Pulmonary artery endothelial cell (primary cell): ENCODE measurements around the gene GCDH. TPM values are rescaled to one million over a fixed set of nuclear protein-coding genes. Genes with fewer than 3 reads are reported as not detected.

Source experiments
- DNase-seq: peaks from one replicate; pipeline ENCODE4 v3.0.0-alpha.2; 2011; ENCODE audit warnings: low read depth, low spot score
- total RNA-seq: library from RNA; depleted of rRNA; stranded (reverse); fragments of >200 nt; gene quantifications from 2 replicates; pipeline ENCODE4 v1.2.3, GENCODE V29; 2014

Gene GCDH
- total RNA-seq, 1 donor from 2014 or later: 25.3 TPM

- DNase-seq: no peak
These were observed 49.0 kb downstream of the GCDH start for GRCh38 chr19:12939975-12940423.

- DNase-seq: no peak
These were observed 49.9 kb downstream of the GCDH start for GRCh38 chr19:12940897-12941296.

GRCh38 chr19:12943437-12944044 lies 52.6 kb downstream of the GCDH start:
- DNase-seq: no peak

GRCh38 chr19:12944104-12944674 lies 53.2 kb downstream of the GCDH start:
- DNase-seq: no peak

- peak; percentile 88 for DNase-seq
These were observed 54.6 kb downstream of the GCDH start, which contains the start of gene RAD23A for GRCh38 chr19:12945479-12946091. Gene RAD23A (plus strand): TSS chr19:12945862. CDS start chr19:12945949, 87 bp downstream.

- DNase-seq: no peak
These were observed 55.2 kb downstream of the GCDH start for GRCh38 chr19:12946092-12946721.

- DNase-seq: no peak
These were observed 56.0 kb downstream of the GCDH start for GRCh38 chr19:12946731-12947496.

- DNase-seq: no peak
These were observed 57.0 kb downstream of the GCDH start for GRCh38 chr19:12947702-12948611.

- DNase-seq: no peak
These were observed 57.8 kb downstream of the GCDH start for GRCh38 chr19:12948612-12949362.

Other genes with a start within 250 kb of the GCDH start
- gene MAN2B1, start 224.4 kb upstream of the GCDH start, total RNA-seq: 27.1 and 41.5 TPM in 2 replicates
- 7.5 and 10.9 TPM in 2 replicates for gene WDR83, start 224.4 kb upstream of the GCDH start, total RNA-seq
- gene DHPS, start 209.3 kb upstream of the GCDH start, total RNA-seq: 58.6 and 60.9 TPM in 2 replicates
- gene GNG14, start 203.2 kb upstream of the GCDH start, total RNA-seq: not detected in 2 replicates
- 8.4 and 14.8 TPM in 2 replicates for gene FBXW9, start 194.5 kb upstream of the GCDH start, total RNA-seq
- gene TNPO2, start 167.2 kb upstream of the GCDH start, total RNA-seq: 23.9 and 31.4 TPM in 2 replicates
- gene TRIR, start 156.5 kb upstream of the GCDH start, total RNA-seq: 161 and 169 TPM in 2 replicates
- 113 and 115 TPM in 2 replicates for gene GET3, start 153.7 kb upstream of the GCDH start, total RNA-seq
- not detected in 2 replicates for gene BEST2, start 139.4 kb upstream of the GCDH start, total RNA-seq
- 11.4 and 11.5 TPM in 2 replicates for gene HOOK2, start 115.6 kb upstream of the GCDH start, total RNA-seq
- 33.4 and 41.1 TPM in 2 replicates for gene JUNB, start 99.7 kb upstream of the GCDH start, total RNA-seq
- gene PRDX2, start 89.4 kb upstream of the GCDH start, total RNA-seq: 186 and 250 TPM in 2 replicates
- gene THSD8, start 89.1 kb upstream of the GCDH start, total RNA-seq: 0.13 TPM in 1 of 2 replicates, not detected in the other
- gene RNASEH2A, start 84.6 kb upstream of the GCDH start, total RNA-seq: 34.7 and 50.5 TPM in 2 replicates
- not detected in 2 replicates for gene RTBDN, start 56.6 kb upstream of the GCDH start, total RNA-seq
- gene MAST1, start 52.6 kb upstream of the GCDH start, total RNA-seq: 0.18 and 0.59 TPM in 2 replicates
- 18.4 and 24.6 TPM in 2 replicates for gene DNASE2, start 9.7 kb upstream of the GCDH start, total RNA-seq
- not detected in 2 replicates for gene KLF1, start 4.0 kb upstream of the GCDH start, total RNA-seq
- 0.11 and 0.20 TPM in 2 replicates for gene SYCE2, start 28.1 kb downstream of the GCDH start, total RNA-seq
- 56.4 and 85.4 TPM in 2 replicates for gene FARSA, start 42.6 kb downstream of the GCDH start, total RNA-seq
- 1,409 and 2,169 TPM in 2 replicates for gene CALR, start 47.4 kb downstream of the GCDH start, total RNA-seq
- 81.2 and 84.6 TPM in 2 replicates for gene RAD23A, start 54.7 kb downstream of the GCDH start, total RNA-seq
- gene GADD45GIP1, start 66.1 kb downstream of the GCDH start, total RNA-seq: 27.3 and 33.3 TPM in 2 replicates
- 0.07 TPM in 1 of 2 replicates, not detected in the other for gene DAND5, start 78.4 kb downstream of the GCDH start, total RNA-seq
- gene NFIX, start 104.3 kb downstream of the GCDH start, total RNA-seq: 23.3 and 23.8 TPM in 2 replicates
- 45.2 and 55.5 TPM in 2 replicates for gene LYL1, start 211.7 kb downstream of the GCDH start, total RNA-seq
- gene TRMT1, start 225.6 kb downstream of the GCDH start, total RNA-seq: 39.2 and 47.7 TPM in 2 replicates
- gene NACC1, start 227.1 kb downstream of the GCDH start, total RNA-seq: 58.3 and 86.2 TPM in 2 replicates